Epithelial cell of esophagus (primary cell): ENCODE measurements around the gene CFAP20DC.

Experiments used
- DNase-seq: peaks from one replicate; pipeline ENCODE4 v3.0.0; 2010; ENCODE audit warnings: low read depth
- H3K4me3 ChIP-seq: 2 replicates; pipeline ENCODE4 v1.5.1; 2011; ENCODE audit warnings: mild to moderate bottlenecking, low read length, control low read depth
- TF ChIP-seq, protein P1 (sequence below): IDR thresholded peaks from 2 replicates; pipeline ENCODE4 v1.5.1; 2011; ENCODE audit warnings: low read depth, mild to moderate bottlenecking, low read length, control low read depth, inconsistent platforms; ENCODE audit not compliant: insufficient read depth; ENCODE audit errors: missing control alignments

The CFAP20DC gene

GRCh38 chr3:58999774-59000160, 50.1 kb downstream of the CFAP20DC start:
- DNase-seq: peak; percentile 47
- TF ChIP-seq, protein P1, sequence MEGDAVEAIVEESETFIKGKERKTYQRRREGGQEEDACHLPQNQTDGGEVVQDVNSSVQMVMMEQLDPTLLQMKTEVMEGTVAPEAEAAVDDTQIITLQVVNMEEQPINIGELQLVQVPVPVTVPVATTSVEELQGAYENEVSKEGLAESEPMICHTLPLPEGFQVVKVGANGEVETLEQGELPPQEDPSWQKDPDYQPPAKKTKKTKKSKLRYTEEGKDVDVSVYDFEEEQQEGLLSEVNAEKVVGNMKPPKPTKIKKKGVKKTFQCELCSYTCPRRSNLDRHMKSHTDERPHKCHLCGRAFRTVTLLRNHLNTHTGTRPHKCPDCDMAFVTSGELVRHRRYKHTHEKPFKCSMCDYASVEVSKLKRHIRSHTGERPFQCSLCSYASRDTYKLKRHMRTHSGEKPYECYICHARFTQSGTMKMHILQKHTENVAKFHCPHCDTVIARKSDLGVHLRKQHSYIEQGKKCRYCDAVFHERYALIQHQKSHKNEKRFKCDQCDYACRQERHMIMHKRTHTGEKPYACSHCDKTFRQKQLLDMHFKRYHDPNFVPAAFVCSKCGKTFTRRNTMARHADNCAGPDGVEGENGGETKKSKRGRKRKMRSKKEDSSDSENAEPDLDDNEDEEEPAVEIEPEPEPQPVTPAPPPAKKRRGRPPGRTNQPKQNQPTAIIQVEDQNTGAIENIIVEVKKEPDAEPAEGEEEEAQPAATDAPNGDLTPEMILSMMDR: no peak
- H3K4me3 ChIP-seq: no peak overlapping the region

DNA sequence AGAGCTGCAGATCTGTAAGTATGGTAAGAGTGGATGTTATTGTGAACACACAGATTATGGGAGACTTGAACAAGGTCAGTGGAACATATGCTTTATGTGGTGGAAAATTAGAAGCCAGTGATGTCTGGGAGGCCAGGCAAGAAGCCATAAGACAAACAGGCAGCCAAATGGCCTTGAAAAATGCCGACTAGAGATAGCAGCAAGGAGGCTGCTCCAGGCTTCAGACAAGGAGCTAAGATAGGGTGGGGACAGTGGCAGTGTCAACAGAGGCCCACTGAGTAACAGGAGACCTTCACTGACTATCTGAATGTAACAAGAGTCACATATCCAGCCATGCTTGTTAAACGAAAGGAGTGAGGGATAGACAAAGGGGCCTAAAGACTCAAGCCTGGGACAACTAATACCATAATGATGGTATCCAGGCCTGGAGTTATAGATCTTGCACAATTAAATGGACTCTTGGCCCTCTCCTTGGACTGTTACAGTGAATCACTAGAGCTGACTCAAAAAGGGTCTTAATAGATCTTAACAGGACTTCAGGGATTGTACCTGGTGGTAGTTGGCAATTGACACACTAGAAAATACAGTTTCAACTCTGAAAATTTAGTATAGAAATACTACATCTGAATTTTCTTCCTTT, 50.6 kb downstream of the CFAP20DC start:
- TF ChIP-seq, protein P1: no peak
- no peak overlapping the region for H3K4me3 ChIP-seq
- peak; percentile 35 for DNase-seq

GRCh38 chr3:58998476-58999117, 51.2 kb downstream of the CFAP20DC start:
- no peak overlapping the region for H3K4me3 ChIP-seq
- peak; percentile 100 for DNase-seq
- TF ChIP-seq, protein P1: no peak

GRCh38 chr3:58996730-58997129, 53.1 kb downstream of the CFAP20DC start:
- TF ChIP-seq, protein P1: no peak
- H3K4me3 ChIP-seq: no peak overlapping the region
- no peak for DNase-seq

DNA sequence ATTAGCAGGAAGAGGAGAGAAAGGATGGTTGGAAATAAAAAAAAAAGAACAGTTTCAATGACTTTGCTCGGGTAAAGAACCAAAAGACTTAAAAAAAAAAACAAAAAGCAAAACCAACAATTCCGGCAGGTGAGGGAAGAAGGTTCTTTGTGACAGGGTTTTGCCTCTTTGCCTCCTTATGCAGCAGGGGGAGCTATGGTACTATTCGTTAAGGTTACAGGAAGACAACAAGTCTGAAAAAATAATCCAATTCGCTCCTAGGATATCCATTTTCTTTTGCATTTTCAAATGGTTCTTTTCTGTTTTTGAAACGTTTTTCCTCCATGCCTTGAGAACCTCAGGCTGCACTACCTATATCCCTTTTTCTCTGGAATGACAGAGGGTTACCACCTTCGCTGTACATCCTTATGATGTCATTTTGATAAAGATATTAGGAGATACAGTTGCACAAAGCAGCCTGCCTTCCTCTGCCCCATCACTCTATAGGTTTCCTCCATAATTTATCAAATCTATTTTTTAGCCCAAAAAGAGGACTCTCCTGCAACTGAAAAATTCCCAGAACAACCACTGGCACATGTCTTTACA, 55.0 kb downstream of the CFAP20DC start:
- peak; percentile 85 for DNase-seq
- TF ChIP-seq, protein P1: peak; percentile 96
- H3K4me3 ChIP-seq: no peak overlapping the region

- TF ChIP-seq, protein P1: no peak
- no peak overlapping the region for H3K4me3 ChIP-seq
- no peak for DNase-seq
These were observed 56.3 kb downstream of the CFAP20DC start for GRCh38 chr3:58993547-58993946.
